Esophagus squamous epithelium (tissue), 4 donors: Measurements from ENCODE around the gene DNER.
"Not testable (repeated sequence)": the region's sequence is repeated elsewhere in the genome, so short reads cannot be mapped to it uniquely, and the experiment has no call there.

Source experiments
- POLR2A ChIP-seq, 4 donors: fragments of 450-650 bp; IDR thresholded peaks; one replicate each; pipeline ENCODE4 v1.6.1; 2017; ENCODE audit warnings: antibody characterized with exemption in 4 of 4, mild to moderate bottlenecking in 4 of 4, moderate library complexity in 3 of 4
- TF ChIP-seq, protein P1 (sequence below), 6 experiments: fragments of 450-650 bp in 4 of 6; fragments of 200-600 bp in 2 of 6; sonication (generic) in 2 of 6; IDR thresholded peaks; one replicate each; pipeline ENCODE4 v1.5.1; 2016 to 2019; ENCODE audit warnings: antibody characterized with exemption in 6 of 6, mild to moderate bottlenecking in 4 of 6, moderate library complexity in 4 of 6

DNA sequence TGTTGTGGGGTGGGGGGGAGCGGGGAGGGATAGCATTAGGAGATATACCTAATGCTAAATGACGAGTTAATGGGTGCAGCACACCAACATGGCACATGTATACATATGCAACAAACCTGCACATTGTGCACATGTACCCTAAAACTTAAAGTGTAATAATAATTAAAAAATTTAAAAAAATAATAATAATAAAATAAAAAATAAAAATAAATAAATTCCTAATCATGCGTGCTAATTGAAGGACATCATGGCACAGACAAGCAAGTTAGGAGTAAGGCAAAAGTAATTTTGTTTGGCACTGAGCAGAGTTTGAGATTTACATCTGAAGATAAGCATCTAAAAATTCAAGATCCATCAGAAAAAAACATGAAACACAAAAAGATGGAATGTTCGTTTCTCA is 100.3 kb downstream of the DNER start:
- TF ChIP-seq, protein P1, sequence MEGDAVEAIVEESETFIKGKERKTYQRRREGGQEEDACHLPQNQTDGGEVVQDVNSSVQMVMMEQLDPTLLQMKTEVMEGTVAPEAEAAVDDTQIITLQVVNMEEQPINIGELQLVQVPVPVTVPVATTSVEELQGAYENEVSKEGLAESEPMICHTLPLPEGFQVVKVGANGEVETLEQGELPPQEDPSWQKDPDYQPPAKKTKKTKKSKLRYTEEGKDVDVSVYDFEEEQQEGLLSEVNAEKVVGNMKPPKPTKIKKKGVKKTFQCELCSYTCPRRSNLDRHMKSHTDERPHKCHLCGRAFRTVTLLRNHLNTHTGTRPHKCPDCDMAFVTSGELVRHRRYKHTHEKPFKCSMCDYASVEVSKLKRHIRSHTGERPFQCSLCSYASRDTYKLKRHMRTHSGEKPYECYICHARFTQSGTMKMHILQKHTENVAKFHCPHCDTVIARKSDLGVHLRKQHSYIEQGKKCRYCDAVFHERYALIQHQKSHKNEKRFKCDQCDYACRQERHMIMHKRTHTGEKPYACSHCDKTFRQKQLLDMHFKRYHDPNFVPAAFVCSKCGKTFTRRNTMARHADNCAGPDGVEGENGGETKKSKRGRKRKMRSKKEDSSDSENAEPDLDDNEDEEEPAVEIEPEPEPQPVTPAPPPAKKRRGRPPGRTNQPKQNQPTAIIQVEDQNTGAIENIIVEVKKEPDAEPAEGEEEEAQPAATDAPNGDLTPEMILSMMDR (IDR thresholded peaks at IDR 0.05): not testable (repeated sequence)
- TF ChIP-seq POLR2A (IDR thresholded peaks at IDR 0.05): not testable (repeated sequence)
